Ascending aorta (tissue), 2 donors: ENCODE measurements around the gene SLIT3. TPM values are rescaled to one million over a fixed set of nuclear protein-coding genes. Genes with fewer than 3 reads are reported as not detected.
"Not testable (repeated sequence)": the region's sequence is repeated elsewhere in the genome, so short reads cannot be mapped to it uniquely, and the experiment has no call there.

Experiments used
- DNase-seq, 2 donors: peaks; one replicate each; pipeline ENCODE4 v3.0.0-alpha.2; 2019; ENCODE audit warnings: low spot score in 2 of 2
- H3K27ac ChIP-seq, 2 donors: fragments of 200-600 bp; sonication (generic); one replicate each; pipeline ENCODE4 v1.5.1; 2016 to 2017; ENCODE audit warnings: mild to moderate bottlenecking in 1 of 2
- H3K27me3 ChIP-seq: fragments of 200-600 bp; sonication (generic); one replicate; pipeline ENCODE4 v1.5.1; 2017
- H3K36me3 ChIP-seq, 2 donors: fragments of 200-600 bp; sonication (generic); one replicate each; pipeline ENCODE4 v1.5.1; 2016
- H3K4me1 ChIP-seq, 2 donors: fragments of 200-600 bp; sonication (generic); one replicate each; pipeline ENCODE4 v1.5.1; 2016 to 2017; ENCODE audit warnings: mild to moderate bottlenecking in 1 of 2
- H3K4me3 ChIP-seq, 2 donors: fragments of 200-600 bp; sonication (generic); one replicate each; pipeline ENCODE4 v1.5.1; 2016 to 2017; ENCODE audit warnings: mild to moderate bottlenecking in 1 of 2
- H3K9me3 ChIP-seq, 2 donors: fragments of 200-600 bp; sonication (generic); one replicate each; pipeline ENCODE4 v1.5.1; 2016
- intact Hi-C: fragments of 100-400 bp; cut with DNase I; formaldehyde crosslinking; loops from one replicate; pipeline ENCODE4 v1.15.1; 2023
- total RNA-seq: library from RNA; depleted of rRNA; stranded (reverse); fragments of >200 nt; gene quantifications from one replicate; pipeline ENCODE4 v1.1.0, GENCODE V29; 2016
- TF ChIP-seq, protein P1 (sequence below), 3 experiments: fragments of 200-600 bp in 2 of 3; fragments of 450-650 bp in 1 of 3; sonication (generic) in 2 of 3; IDR thresholded peaks; one replicate each; pipeline ENCODE4 v1.5.1; 2016 to 2019; ENCODE audit warnings: antibody characterized with exemption in 3 of 3, mild to moderate bottlenecking in 1 of 3, moderate library complexity in 1 of 3

Gene SLIT3
- total RNA-seq, 1 donor from 2014 or later, result 128 TPM

DNA sequence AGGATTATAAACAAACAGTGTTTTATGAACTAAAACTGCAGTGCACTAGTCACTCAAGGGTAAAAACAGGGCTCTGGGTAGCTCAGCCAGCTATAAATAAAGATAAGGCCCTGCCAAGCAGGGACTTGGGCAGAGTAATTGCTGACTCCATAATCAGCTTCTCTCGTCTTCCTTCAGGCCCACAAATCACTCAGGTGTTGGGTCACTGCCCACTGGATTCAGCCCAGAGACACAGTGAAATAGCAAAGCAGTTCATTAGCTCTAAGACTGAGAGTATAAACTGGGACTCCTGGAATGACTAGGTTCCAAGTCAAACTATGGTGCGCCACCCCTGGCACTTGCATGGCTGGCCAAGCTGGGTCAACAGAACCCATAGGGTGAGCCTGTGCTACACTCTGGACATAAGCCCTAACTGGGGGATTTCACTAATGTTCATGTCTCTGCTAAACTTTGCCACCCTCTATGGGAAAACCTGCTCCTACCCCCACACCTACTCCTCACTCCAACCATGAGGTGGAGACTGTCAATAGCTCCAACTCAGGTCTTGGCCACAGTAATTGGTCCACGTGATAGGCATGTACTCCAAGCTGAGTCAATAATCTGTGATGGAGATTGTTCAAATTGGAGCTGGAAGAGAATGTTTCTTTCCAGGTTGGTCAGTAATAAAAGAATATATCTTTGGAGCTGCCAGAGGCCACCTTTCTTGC is 158.5 kb downstream of the SLIT3 start:
- DNase-seq, result peak in 1 of 2 donors; percentile 78
- intact Hi-C loops, result loop anchor here (5.0 kb wide), 1 partner anchor 160 kb away; the partner anchor contains the start of gene SLIT3
- Histone ChIP-seq H3K4me3 (no peak overlapping the region), H3K4me1 (peaks cover 0 to 22% of the 10 kb centered on the region in 2 donors), H3K27ac (peak overlapping the region; percentile 37 to 54), H3K27me3 (no peaks in the 10 kb centered on the region), H3K9me3 (no peaks in the 10 kb centered on the region), H3K36me3 (no peaks in the 10 kb centered on the region)
- TF ChIP-seq, protein P1, sequence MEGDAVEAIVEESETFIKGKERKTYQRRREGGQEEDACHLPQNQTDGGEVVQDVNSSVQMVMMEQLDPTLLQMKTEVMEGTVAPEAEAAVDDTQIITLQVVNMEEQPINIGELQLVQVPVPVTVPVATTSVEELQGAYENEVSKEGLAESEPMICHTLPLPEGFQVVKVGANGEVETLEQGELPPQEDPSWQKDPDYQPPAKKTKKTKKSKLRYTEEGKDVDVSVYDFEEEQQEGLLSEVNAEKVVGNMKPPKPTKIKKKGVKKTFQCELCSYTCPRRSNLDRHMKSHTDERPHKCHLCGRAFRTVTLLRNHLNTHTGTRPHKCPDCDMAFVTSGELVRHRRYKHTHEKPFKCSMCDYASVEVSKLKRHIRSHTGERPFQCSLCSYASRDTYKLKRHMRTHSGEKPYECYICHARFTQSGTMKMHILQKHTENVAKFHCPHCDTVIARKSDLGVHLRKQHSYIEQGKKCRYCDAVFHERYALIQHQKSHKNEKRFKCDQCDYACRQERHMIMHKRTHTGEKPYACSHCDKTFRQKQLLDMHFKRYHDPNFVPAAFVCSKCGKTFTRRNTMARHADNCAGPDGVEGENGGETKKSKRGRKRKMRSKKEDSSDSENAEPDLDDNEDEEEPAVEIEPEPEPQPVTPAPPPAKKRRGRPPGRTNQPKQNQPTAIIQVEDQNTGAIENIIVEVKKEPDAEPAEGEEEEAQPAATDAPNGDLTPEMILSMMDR (IDR thresholded peaks at IDR 0.05), result no peak

DNA sequence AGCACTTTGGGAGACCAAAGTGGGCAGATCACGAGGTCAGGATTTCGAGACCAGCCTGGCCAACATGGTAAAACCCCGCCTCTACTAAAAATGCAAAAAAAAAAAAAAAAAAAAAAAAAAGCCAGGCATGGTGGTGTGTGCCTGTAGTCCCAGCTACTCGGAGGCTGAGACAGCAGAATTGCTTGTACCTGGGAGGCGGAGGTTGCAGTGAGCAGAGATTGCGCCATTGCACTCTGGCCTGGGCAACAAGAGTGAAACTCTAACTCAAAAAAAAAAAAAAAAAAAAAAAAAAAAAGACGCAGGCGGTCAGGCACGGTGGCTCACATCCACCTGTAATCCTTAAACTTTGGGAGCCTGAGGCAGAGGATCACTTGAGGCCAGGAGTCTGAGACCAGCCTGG is 160.7 kb downstream of the SLIT3 start:
- not testable (repeated sequence) for DNase-seq, H3K9me3 ChIP-seq, H3K4me3 ChIP-seq, H3K27me3 ChIP-seq, H3K27ac ChIP-seq, H3K36me3 ChIP-seq
- peaks cover 0 to 22% of the 10 kb centered on the region in 2 donors for H3K4me1 ChIP-seq
- intact Hi-C loops, result loop anchor here (5.0 kb wide), 1 partner anchor 162 kb away; the partner anchor contains the start of gene SLIT3

DNA sequence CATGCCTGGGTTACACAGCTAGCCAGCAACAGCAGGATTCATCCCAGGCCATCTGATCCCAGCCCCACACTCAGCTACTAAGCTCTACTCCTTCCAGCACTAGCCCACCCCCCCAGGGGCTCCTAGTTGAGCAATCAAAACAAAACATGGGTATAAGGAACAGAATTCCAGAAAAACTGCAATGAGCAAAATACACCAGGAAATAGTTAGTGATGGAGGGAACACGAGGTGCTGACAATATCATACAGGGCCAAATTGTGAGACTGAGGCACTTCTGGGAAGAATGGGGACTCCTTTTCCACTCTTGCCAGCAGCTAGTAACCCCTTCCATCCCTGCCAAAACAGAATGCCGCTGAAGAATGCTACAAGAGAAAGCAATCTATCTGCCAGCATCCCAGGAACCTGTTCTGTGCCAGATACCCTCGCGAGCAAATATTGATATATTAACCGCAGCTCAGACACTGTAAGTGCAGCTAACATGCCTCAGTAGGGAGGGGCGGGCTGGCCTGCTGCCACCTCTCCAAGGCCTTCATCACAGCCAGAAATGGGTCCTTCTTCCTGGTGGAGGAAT is 161.4 kb downstream of the SLIT3 start:
- no peak for DNase-seq
- H3K4me1 ChIP-seq, result peaks cover 0 to 22% of the 10 kb centered on the region in 2 donors
- H3K27me3 ChIP-seq, result no peaks in the 10 kb centered on the region
- intact Hi-C loops, result loop anchor here (5.0 kb wide), 1 partner anchor 163 kb away; the partner anchor contains the start of gene SLIT3
- H3K36me3 ChIP-seq, result no peaks in the 10 kb centered on the region
- no peak overlapping the region for H3K27ac ChIP-seq
- no peaks in the 10 kb centered on the region for H3K9me3 ChIP-seq
- TF ChIP-seq, protein P1 (IDR thresholded peaks at IDR 0.05), result no peak
- H3K4me3 ChIP-seq, result no peak overlapping the region

DNA sequence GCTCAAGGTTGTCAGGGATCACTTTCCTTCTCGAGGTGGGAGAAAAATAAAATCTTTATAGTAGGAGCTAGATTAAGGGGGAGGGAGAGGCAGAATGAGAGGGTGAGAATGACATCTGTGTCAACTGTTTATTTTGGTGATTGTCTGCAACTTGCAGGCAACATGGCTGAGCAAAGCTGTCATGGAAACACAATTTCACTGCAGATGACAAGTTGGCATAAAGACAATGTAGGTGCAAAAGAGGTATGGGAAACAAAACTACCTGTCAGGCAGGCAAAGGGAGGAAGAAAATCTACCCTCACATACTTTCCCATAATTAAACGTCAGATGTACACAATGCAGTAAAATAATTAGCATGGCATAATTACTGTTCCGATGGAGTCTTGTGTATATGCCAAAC is 167.4 kb downstream of the SLIT3 start:
- Histone ChIP-seq H3K9me3 (no peaks in the 10 kb centered on the region), H3K27me3 (no peaks in the 10 kb centered on the region), H3K4me1 (peaks cover 0 to 8% of the 10 kb centered on the region in 2 donors), H3K4me3 (no peak overlapping the region), H3K36me3 (no peaks in the 10 kb centered on the region), H3K27ac (no peak overlapping the region)
- TF ChIP-seq, protein P1 (IDR thresholded peaks at IDR 0.05), result no peak
- intact Hi-C loops, result no loop called here
- no peak for DNase-seq

DNA sequence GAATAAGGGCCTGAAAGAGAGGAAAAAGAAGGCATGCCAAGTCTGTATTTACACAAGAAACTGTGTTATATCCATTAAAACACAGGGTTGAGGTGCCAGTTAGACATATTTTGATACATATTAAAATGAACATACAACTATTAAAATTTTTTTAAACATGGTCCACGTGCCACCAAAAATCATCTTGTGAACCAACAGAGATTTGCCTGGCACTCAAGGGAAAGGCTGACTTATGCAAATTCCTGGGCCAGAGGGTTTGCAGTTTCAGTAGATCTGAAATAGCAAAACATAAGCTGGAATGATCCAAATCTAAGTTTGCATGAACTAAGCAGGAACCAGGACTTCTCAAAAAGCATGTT is 168.7 kb downstream of the SLIT3 start:
- Histone ChIP-seq H3K4me1 (peaks cover 0 to 8% of the 10 kb centered on the region in 2 donors), H3K9me3 (no peaks in the 10 kb centered on the region), H3K27me3 (no peaks in the 10 kb centered on the region), H3K36me3 (no peaks in the 10 kb centered on the region), H3K27ac (peak overlapping the region; percentile 49 to 65), H3K4me3 (no peak overlapping the region)
- no peak for DNase-seq
- TF ChIP-seq, protein P1 (IDR thresholded peaks at IDR 0.05), result no peak
- intact Hi-C loops, result no loop called here

DNA sequence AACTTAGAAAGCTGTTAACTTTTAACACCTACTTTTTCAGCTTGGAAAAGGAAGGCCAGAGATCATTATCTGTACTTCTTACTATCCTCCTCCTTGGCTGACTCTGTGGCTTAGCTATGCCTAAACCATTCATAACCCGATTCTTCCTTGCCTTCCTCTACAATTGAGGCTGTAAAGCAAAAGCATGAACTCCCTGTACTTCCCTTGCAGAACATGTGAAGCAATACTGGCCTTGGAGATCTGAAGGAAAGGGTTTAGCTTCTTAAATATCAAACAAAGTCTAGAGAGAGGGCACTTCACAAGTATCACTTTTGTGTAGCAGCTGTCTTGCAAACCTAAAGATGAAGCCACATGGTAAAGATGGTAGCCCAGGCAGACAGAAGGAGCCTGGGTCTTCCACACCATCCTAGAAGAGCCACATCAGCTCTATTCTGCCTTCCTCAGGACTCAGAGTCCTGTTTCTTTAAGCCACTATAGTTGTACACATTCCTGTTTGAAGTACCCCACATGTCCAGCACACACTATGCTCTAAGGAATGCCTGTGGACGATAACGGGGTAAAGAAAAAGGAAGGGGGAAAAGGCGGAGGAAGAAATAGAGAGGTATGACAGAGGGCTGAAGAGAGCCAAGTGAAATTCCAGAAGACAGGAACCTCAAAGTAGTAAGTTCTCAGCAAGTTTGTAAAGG is 169.2 kb downstream of the SLIT3 start:
- Histone ChIP-seq H3K27me3 (no peaks in the 10 kb centered on the region), H3K36me3 (no peaks in the 10 kb centered on the region), H3K4me1 (peaks cover 0 to 8% of the 10 kb centered on the region in 2 donors), H3K27ac (peak overlapping the region; percentile 49 to 65), H3K9me3 (no peaks in the 10 kb centered on the region), H3K4me3 (no peak overlapping the region)
- intact Hi-C loops, result no loop called here
- no peak for DNase-seq
- TF ChIP-seq, protein P1 (IDR thresholded peaks at IDR 0.05), result no peak
